A673 (cell line): ENCODE results near the gene EPB41L4B.

Experiments
- CTCF ChIP-seq: fragments of 300-800, 200-600 bp; sonication (generic); conservative IDR thresholded peaks from 2 replicates; pipeline ENCODE4 v1.5.1; 2017; ENCODE audit warnings: low read depth, mild to moderate bottlenecking, antibody characterized with exemption, low read length, moderate library complexity, mixed read lengths
- EZH2 ChIP-seq: fragments of 200-600 bp; sonication (generic); IDR thresholded peaks from 2 replicates; pipeline ENCODE4 v1.6.1; 2017; ENCODE audit warnings: borderline replicate concordance, low read depth, mild to moderate bottlenecking, mixed read lengths, antibody characterized with exemption, low read length; ENCODE audit not compliant: poor library complexity, severe bottlenecking

- TF ChIP-seq CTCF (no peak), EZH2 (peak; percentile 84)
Observed at GRCh38 chr9:109319017-109319625, 1.7 kb downstream of the EPB41L4B start.
